Esophagus muscularis mucosa (tissue), 4 donors: ENCODE data around the gene IL4R.

Source experiments
- EP300 ChIP-seq: sonication (generic); formaldehyde crosslinking; IDR thresholded peaks from one replicate; pipeline ENCODE4 v1.6.1; 2017; ENCODE audit warnings: antibody characterized with exemption
- POLR2A ChIP-seq: fragments of 450-650 bp; IDR thresholded peaks from one replicate; pipeline ENCODE4 v1.6.1; 2017; ENCODE audit warnings: antibody characterized with exemption, moderate library complexity, mild to moderate bottlenecking, low read depth
- TF ChIP-seq, protein P1 (sequence below), 3 experiments: fragments of 200-600 bp in 2 of 3; fragments of 450-650 bp in 1 of 3; sonication (generic) in 2 of 3; IDR thresholded peaks; one replicate each; pipeline ENCODE4 v1.5.1; 2017 to 2019; ENCODE audit warnings: antibody characterized with exemption in 3 of 3, mild to moderate bottlenecking in 2 of 3, moderate library complexity in 1 of 3

DNA sequence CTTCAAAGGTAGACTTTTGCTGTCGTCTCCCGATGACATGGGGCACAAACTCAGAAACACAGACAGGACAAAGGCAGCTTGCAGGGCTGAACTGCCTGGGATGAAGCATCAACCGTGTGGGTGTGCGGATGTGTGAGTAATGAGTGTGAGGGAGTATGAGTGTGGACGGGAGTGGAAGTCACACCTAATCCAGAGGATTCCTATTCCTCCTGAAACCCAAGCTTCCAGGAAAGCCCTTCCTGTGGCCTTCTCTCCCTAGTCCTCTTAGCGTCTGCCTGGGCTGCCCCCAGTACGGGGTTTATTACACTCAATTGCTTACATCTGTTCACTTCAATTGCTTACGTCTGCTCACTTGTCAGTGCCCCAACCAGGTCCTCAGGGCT lies 2.3 kb upstream of the IL4R start:
- TF ChIP-seq, protein P1, sequence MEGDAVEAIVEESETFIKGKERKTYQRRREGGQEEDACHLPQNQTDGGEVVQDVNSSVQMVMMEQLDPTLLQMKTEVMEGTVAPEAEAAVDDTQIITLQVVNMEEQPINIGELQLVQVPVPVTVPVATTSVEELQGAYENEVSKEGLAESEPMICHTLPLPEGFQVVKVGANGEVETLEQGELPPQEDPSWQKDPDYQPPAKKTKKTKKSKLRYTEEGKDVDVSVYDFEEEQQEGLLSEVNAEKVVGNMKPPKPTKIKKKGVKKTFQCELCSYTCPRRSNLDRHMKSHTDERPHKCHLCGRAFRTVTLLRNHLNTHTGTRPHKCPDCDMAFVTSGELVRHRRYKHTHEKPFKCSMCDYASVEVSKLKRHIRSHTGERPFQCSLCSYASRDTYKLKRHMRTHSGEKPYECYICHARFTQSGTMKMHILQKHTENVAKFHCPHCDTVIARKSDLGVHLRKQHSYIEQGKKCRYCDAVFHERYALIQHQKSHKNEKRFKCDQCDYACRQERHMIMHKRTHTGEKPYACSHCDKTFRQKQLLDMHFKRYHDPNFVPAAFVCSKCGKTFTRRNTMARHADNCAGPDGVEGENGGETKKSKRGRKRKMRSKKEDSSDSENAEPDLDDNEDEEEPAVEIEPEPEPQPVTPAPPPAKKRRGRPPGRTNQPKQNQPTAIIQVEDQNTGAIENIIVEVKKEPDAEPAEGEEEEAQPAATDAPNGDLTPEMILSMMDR (IDR thresholded peaks at IDR 0.05) = no peak
- TF ChIP-seq POLR2A = no peak
- no peak for TF ChIP-seq EP300
